HFFc6 (cell line): ENCODE results near the gene NLK. TPM values are rescaled to one million over a fixed set of nuclear protein-coding genes. Genes with fewer than 3 reads are reported as not detected.

Experiments
- DNase-seq: peaks from one replicate; pipeline ENCODE4 v3.0.0-alpha.2; 2018
- H3K27ac Mint-ChIP-seq: 2 replicates; pipeline ENCODE4 v1.8.0; 2020; ENCODE audit warnings: mild to moderate bottlenecking, mixed read lengths
- H3K27me3 Mint-ChIP-seq: 2 replicates; pipeline ENCODE4 v1.8.0; 2021; ENCODE audit warnings: mild to moderate bottlenecking, moderate library complexity, mixed read lengths; ENCODE audit not compliant: insufficient read depth
- H3K36me3 Mint-ChIP-seq: 2 replicates; pipeline ENCODE4 v1.8.0; 2021; ENCODE audit warnings: low read depth, mixed read lengths
- H3K4me1 Mint-ChIP-seq: 2 replicates; pipeline ENCODE4 v1.8.0; 2020; ENCODE audit warnings: low read depth, mixed read lengths
- H3K4me3 Mint-ChIP-seq: 2 replicates; pipeline ENCODE4 v1.8.0; 2020; ENCODE audit warnings: mild to moderate bottlenecking, moderate library complexity, mixed read lengths
- H3K9me3 Mint-ChIP-seq: 2 replicates; pipeline ENCODE4 v1.8.0; 2020; ENCODE audit warnings: mild to moderate bottlenecking, mixed read lengths
- CTCF ChIP-seq: fragments of 200-600 bp; sonication (generic); IDR thresholded peaks from 2 replicates; pipeline ENCODE4 v1.5.0; 2021; ENCODE audit warnings: antibody characterized with exemption, mild to moderate bottlenecking
- total RNA-seq, 6 experiments: library from RNA; stranded (reverse); fragmentation: NEBNext Ultra II Directional; extraction: Animal tissue kit (Norgen Biotek cat#: 25700); gene quantifications; 2 replicates in 1 of 6; 3 replicates in 5 of 6; pipeline ENCODE4 v1.2.3, GENCODE V29; 2021

NLK gene
- total RNA-seq, 6 experiments from 2014 or later, result 18.5 to 25.3 (median 22.1) TPM

DNA sequence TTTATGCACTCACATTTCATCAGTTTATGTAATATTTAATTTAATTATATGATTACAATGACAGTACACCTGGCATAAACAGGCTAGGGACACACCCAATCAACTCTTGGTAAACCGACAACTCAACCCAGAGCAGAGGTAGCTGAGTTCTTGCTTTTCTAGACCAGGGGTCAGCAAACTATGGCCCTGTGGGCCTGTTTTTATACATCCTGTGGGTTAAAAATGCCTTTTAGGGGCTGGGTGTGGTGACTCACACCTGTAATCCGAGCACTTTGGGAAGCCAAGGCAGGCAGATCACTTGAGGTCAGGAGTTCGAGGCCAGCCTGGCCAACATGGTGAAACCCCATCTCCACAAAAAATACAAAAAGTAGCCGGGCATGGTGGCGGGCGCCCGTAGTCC lies 177.3 kb downstream of the NLK start:
- Mint-ChIP-seq H3K27ac (no peak overlapping the region), H3K9me3 (no peaks in the 10 kb centered on the region), H3K36me3 (no peaks in the 10 kb centered on the region), H3K4me1 (peaks cover 26% of the 10 kb centered on the region), H3K4me3 (no peak overlapping the region), H3K27me3 (peaks cover under 1% of the 10 kb centered on the region; the same call in 1 of the 2 replicates)
- DNase-seq, result no peak
- TF ChIP-seq CTCF, result no peak

GRCh38 chr17:28221751-28222414 lies 179.4 kb downstream of the NLK start:
- no peak for TF ChIP-seq CTCF

DNA sequence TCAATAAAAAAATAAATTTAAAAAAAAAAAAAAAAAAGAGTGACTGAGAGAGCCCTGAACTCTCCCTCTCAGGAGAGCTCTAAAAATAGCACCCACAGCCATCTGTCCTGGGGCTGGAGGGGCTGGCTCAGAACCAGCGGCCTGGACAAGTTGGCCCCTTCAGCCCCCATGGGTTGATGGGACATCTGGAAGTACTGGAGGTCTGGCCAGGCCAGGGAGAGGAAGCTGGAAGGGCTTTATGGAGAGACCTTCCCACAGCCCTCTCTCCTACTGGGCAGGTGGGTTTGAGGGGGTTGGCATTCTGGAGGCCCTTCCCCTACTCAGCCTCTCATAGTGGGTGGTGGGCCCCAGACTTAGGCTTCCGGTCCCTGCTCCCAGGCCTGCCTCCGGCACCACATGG lies 182.8 kb downstream of the NLK start:
- no peak overlapping the region for H3K4me3 Mint-ChIP-seq
- no peaks in the 10 kb centered on the region for H3K36me3 Mint-ChIP-seq
- TF ChIP-seq CTCF, result no peak
- DNase-seq, result no peak
- peaks cover 4% of the 10 kb centered on the region for H3K27me3 Mint-ChIP-seq
- no peak overlapping the region for H3K27ac Mint-ChIP-seq
- H3K9me3 Mint-ChIP-seq, result no peaks in the 10 kb centered on the region
- H3K4me1 Mint-ChIP-seq, result peaks cover 29% of the 10 kb centered on the region

More at GRCh38 chr17:28221751-28222414, 179.4 kb downstream of the NLK start:
- DNase-seq, result no peak
- no peak overlapping the region for H3K27ac Mint-ChIP-seq
- no peaks in the 10 kb centered on the region for H3K36me3 Mint-ChIP-seq
- H3K9me3 Mint-ChIP-seq, result no peaks in the 10 kb centered on the region
- H3K4me1 Mint-ChIP-seq, result peaks cover 14% of the 10 kb centered on the region
- no peak overlapping the region for H3K4me3 Mint-ChIP-seq
- no peaks in the 10 kb centered on the region for H3K27me3 Mint-ChIP-seq

DNA sequence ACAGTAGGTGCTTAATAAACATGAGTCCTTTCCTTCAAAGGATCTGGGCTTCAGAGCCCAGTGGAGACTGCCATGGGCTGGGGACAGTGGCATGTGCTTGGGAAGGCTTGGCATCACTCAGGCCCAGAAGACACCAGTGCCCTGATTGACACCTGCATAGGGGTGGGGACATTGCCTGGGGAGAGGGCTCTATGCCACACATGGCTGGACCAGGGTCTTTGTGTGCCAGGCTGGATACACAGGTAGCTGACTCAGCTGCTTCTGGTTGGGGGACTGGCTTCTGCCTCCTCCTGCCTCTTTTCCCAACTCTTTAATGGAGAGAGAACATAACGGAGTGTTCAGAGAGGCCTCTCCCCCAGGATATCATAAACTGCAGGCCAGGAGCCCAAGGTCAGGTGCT lies 183.4 kb downstream of the NLK start:
- Mint-ChIP-seq H3K9me3 (no peaks in the 10 kb centered on the region), H3K4me3 (no peak overlapping the region), H3K27ac (no peak overlapping the region), H3K36me3 (no peaks in the 10 kb centered on the region), H3K27me3 (peaks cover 7% of the 10 kb centered on the region), H3K4me1 (peaks cover 35% of the 10 kb centered on the region)
- DNase-seq, result no peak
- no peak for TF ChIP-seq CTCF

DNA sequence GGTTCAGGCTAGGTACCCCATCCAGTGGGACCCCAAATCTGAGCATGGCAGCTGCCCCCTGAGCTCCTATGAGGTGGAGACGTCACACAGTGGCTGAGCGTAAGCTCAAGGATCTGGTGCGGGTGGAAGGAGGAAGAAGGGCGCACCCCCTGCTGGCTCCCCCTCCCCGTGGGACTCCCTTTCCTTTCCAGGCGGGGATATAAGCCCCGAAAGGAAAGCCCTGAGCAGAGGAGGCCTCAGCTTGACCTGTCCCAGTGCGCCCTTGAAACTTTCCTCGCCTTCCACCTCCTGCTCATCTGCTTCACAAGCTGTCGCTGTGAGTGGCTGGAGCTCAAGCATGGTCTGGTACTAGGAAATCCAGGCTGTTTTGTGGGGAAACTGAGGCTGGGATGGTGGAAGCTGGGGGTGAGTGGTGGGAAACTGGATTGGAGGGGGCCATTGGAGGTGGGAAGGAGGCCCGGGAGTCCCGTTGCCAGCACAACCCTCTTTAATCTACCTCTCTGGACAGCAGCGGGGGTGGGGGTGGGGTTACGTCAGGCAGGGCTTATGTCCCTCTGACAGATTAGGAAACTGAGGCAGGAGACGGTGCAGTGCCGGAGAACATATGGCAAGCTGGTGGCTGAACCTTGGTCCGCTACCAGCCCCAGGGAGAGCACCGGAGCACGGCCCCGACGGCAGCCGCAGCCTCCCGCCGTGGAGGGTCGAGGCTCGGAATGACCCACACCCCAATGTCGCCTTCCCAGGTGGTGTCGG lies 184.3 kb downstream of the NLK start:
- no peak for DNase-seq
- H3K27ac Mint-ChIP-seq, result no peak overlapping the region
- H3K4me3 Mint-ChIP-seq, result no peak overlapping the region
- H3K4me1 Mint-ChIP-seq, result peaks cover 29% of the 10 kb centered on the region
- peaks cover 7% of the 10 kb centered on the region for H3K27me3 Mint-ChIP-seq
- no peaks in the 10 kb centered on the region for H3K9me3 Mint-ChIP-seq
- no peaks in the 10 kb centered on the region for H3K36me3 Mint-ChIP-seq
- TF ChIP-seq CTCF, result no peak
